ENCODE measurements around the gene TCF7L1.
"Not testable (repeated sequence)": the region's sequence is repeated elsewhere in the genome, so short reads cannot be mapped to it uniquely, and the experiment has no call there.

The TCF7L1 gene, protein sequence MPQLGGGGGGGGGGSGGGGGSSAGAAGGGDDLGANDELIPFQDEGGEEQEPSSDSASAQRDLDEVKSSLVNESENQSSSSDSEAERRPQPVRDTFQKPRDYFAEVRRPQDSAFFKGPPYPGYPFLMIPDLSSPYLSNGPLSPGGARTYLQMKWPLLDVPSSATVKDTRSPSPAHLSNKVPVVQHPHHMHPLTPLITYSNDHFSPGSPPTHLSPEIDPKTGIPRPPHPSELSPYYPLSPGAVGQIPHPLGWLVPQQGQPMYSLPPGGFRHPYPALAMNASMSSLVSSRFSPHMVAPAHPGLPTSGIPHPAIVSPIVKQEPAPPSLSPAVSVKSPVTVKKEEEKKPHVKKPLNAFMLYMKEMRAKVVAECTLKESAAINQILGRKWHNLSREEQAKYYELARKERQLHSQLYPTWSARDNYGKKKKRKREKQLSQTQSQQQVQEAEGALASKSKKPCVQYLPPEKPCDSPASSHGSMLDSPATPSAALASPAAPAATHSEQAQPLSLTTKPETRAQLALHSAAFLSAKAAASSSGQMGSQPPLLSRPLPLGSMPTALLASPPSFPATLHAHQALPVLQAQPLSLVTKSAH

DNA sequence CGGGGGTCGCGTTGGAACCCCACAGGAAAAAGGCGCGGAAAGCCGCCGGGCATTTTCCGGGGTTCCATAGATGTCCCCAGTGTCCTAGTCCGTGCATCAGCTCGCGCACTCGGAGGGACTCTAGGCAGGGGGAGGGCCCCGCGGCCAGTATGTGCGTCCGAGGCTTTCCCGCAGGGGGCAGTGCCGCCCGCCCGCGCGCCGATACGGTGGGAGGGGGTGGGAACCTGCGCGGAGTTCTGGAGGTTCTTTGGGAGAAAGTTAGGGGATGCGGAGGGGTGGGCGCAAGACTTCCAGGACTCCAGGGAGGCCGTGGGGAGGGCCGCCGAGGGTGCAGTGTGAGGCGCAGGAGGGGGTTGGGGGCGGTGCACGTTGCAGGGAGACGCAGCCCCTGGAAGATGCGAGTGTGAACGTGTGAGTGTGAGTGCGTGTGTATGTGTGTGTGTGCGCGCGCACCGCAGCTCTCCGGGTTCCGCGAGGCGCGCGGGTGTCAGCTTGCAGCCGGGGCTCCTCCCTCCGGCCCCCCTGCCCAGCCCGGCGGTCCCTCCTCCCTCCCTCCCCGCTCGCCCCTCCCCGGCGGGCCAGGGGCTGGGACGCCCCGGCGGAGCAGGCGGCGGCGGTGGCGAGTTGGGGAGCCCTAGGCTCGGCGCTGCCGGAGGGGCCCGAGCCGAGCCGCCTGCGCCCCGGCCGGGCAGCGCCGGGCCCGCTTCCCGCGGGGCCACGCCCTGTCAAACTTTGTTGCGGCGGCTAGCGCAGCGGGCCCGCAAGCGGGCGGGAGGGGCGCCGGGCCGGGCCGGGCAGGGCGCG is at the start of gene TCF7L1:
TSS of gene TCF7L1 (plus strand) at position 559 of the 804 bp plus-strand sequence. CDS start 293 bp downstream, outside the sequence.
- in situ Hi-C loops (cut with MboI; ENCODE audit: low sequenced_read_pairs): no loop called here

DNA sequence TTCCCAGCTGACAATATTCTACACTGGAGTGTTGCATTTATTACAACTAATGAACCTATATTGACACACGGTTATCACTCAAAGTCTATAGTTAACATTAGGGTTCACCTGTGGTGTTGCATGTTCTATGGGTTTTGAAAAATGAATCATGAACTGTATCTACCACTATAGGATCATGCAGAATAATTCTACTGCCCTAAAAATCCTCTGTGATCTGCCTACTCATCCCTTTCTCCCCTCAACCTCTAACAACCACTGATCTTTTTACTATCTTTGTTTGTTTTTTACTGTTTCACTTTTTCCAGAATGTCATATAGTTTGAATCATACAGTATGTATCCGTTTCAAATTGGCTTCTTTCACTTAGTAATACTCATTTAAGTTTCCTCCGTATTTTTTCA is 47.6 kb upstream of the TCF7L1 start:
- in situ Hi-C loops (cut with MboI; ENCODE audit: low sequenced_read_pairs): no loop called here

DNA sequence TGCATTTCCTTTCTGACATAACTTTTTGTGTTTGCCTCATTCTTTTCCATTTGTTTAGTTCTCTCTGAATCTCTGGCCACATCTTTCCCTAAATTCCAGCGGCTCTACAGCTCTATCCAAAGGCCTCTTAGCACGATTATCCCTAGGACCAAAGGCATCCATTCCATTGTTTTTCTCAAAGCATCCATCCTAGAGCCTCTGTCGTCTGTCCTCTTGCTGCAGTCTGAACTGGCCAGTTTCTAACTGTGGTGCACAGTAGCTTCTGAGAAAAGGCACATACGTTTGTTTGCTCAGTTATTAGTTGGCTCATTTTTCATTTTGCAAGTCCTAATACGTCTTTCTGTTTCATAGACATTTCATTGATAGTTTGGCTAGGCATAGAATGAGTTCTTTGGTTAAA is 45.7 kb upstream of the TCF7L1 start:
- in situ Hi-C loops (cut with MboI; ENCODE audit: low sequenced_read_pairs): no loop called here

DNA sequence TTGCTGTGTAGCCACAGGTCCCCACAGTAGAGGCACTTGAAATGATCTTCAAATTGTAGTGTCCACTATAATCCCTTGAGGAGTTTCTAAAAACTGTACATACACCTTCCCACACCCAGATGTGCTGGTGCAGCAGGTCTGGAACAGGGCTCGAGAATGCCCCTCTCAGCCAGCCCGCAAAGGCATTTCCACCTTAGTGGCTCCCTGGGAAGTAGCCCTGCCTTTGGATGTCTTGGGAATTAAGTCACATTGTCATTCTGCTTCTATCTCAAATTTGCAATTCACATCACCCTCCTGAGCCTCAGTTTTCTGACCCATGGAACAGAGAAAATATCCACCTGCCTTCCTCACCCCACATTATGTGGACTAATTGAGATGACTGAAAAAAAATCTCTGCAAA is 44.3 kb upstream of the TCF7L1 start:
- in situ Hi-C loops (cut with MboI; ENCODE audit: low sequenced_read_pairs): no loop called here

DNA sequence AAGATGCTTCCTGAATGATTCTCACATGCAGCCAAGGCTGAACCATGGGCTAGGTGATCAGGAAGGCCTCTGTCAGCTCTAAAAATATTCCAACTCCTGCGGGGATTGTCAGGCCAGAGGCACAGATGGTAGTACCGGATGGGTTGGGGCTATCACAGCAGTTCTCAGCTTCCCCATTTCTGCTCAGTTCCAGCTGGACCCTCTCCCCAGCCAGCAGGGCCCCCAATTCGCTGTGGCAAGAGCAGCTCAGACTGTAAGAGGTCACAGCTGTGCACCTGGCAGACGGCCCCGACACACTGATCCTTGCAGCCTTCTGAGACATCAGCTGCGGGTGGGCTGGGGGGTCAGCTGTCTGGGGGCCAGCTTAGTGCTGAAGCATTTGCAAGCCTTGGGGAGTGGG is 43.6 kb upstream of the TCF7L1 start:
- in situ Hi-C loops (cut with MboI; ENCODE audit: low sequenced_read_pairs): no loop called here

DNA sequence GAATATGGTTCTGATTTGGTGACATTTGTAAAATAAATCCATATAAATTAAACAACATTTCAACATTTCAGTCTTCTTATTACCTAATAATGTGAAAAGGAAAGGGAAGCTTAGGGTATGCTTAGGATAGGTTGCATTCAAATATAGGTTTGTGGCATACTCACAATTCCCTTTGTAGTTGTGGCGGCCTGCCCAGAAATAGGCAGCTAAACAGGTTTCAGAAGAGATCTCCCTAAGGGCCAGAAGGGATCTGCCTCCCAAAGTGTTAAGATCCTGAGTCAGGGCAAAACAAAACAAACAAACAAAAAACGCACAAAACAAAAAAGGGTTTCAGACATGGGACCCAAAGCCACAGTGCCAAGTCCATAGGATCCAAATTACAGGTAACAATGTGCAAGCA is 41.4 kb upstream of the TCF7L1 start:
- in situ Hi-C loops (cut with MboI; ENCODE audit: low sequenced_read_pairs): no loop called here

DNA sequence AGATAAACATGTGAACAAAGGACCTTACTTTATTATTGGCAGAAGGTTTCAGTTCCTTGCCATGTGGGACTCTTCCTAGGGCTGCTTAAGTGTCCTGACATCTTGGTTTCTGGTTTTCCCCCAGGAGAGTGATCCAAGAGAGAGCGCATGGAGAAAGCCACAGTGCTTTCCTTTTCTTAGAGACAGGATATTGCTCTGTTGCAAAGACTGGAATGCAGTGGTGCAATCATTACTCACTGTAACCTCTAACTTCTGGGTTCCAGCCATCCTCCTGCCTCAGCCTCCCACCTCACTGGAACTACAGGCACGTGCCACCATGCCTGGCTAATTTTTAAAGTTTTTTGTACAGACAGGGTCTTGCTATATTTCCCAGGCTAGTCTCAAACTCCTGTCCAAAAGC is 38.1 kb upstream of the TCF7L1 start:
- in situ Hi-C loops (cut with MboI; ENCODE audit: low sequenced_read_pairs): no loop called here

DNA sequence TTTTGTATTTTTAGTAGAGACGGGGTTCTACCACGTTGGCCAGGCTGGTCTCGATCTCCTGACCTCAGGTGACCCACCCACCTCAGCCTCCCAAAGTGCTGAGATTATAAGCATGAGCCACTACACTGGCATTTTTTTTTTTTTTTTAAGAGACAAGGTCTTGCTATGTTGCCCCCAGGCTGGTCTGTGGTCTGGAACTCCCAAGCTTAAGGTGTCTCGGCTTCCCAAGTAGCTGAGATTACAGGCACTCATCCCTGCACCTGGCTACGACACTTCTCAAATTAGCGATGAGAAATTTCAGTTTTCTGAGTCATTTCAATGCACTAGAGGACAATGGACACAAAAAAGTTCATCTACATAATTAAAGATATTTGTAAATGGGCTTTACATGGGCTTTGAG is 36.6 kb upstream of the TCF7L1 start:
- in situ Hi-C loops (cut with MboI; ENCODE audit: low sequenced_read_pairs): no loop called here

DNA sequence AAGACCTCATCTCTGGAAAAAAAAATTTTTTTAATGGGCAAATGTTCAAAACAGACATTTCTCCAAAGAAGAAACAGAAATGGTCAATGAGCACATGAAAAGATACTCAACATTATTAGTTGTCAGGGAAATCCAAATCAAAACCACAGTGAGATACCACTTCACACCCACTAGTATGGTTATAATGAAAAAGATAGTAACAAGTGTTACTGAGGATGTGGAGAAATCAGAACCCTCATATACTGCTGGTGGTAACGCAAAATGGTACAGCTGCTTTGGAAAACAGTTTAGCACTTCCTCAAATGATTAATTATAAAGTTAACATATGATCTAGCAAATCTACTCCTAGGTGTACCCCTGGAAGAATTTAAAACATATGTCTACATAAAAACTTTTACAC is 29.0 kb upstream of the TCF7L1 start:
- in situ Hi-C loops (cut with MboI; ENCODE audit: low sequenced_read_pairs): no loop called here

DNA sequence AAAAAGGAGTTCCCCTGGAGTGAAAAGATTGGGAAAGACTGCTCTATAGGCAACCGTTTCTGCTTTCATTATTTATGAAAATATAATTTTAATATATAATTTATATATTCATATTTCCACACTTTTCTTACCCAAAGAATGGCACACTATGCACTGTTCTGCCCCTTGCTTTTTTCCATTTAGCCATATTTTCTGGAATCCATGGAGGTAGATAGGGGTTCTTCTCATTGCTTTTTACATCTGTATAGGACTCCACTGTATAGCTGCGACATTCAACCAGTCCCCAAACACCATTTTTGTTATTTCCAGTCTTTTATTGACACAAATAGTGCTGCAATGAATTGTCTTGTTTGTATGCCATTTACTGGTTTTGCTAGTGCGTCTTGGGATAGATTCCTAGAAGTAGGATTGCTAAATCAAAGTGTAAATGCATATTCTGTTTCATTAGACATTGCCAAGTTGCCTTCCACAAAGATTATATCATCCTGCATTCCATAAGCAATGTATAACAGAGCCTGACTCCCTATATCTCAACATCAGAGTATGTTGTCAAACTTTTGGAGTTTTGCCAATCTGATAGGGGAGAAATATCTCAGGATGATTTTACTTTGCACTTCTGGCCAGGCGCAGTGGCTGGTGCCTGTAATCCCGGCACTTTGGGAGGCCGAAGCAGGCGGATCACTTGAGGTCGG is 26.6 kb upstream of the TCF7L1 start:
- in situ Hi-C loops (cut with MboI; ENCODE audit: low sequenced_read_pairs): no loop called here

DNA sequence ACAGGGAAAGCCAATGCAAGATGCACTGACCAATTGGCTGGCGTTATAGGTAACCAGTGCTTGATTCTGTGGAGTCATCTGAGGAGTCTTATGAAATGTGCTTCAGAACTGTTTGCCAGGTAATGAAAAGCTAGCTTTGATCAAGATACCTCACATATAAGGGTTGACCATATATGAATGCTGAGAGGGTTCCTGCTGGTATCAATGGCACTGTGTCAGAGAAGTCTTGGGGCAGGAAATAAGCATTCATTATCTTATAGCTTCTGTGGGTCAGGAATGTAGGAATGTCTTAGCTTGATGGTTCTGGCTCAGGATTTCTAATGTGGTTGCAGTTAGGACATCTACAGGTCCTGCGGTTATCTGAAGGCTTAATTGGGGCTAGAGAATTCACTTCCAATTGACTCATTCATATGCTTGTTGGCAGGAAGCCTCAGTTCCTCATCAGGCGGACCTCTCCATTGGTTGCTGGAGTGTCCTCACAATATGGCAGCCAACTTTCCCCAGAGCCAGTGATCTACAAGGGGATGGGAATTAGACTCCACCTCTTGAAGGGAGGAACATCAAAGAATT is 22.1 kb upstream of the TCF7L1 start:
- in situ Hi-C loops (cut with MboI; ENCODE audit: low sequenced_read_pairs): no loop called here

DNA sequence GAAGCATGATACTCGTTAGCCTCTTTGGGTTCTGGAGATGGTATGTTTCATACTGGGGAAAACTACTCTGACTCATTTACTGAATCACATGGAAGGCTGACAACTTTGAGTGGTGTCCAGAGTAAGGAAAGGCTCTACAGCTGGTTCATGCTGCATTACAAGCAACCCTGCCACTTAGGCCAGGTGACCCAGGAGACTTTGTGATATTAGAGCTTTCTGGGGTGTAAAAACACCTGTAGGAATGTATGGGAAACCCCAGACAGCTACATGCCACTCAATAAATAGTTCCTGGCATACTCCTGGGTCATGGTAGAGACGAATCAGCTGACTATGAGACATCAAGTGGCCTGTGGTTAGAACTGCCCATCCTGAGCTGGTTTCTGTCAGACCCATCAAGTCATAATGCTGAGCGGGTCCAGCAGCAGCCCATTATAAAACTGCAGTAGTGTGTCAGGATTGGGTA is 21.3 kb upstream of the TCF7L1 start:
- in situ Hi-C loops (cut with MboI; ENCODE audit: low sequenced_read_pairs): no loop called here

DNA sequence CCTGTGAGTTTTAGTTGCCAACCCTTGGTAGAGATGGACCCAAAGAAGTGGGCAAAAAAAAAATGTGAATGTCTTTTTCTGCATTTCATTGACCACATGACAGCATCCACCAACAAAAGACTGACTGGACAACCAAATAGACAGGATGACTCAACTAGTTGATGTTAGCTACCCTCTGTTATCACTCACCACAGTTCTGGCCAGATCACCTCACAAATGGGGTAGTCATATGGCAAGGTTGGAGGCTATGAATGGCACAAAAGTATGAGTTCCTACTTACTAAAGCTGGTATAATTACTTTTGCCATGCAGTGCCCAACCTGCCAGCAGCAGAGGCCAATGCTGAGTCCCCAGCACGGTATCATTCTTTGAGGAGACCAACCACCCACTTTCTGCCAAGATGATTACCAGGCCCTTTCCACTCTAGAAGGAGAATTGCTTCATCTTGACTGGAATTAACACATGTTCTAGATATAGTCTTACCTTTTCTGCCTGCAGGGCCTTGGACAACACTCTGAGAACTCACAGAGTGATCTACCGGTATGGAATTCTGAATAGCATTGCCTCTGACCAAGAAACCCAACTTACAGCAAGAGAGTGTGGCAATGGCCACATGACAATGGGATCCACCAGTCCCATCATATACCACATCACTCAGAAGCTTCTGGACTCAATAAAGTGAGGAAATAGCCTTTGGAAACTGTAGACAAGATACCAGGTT is 20.1 kb upstream of the TCF7L1 start:
- in situ Hi-C loops (cut with MboI; ENCODE audit: low sequenced_read_pairs): no loop called here

DNA sequence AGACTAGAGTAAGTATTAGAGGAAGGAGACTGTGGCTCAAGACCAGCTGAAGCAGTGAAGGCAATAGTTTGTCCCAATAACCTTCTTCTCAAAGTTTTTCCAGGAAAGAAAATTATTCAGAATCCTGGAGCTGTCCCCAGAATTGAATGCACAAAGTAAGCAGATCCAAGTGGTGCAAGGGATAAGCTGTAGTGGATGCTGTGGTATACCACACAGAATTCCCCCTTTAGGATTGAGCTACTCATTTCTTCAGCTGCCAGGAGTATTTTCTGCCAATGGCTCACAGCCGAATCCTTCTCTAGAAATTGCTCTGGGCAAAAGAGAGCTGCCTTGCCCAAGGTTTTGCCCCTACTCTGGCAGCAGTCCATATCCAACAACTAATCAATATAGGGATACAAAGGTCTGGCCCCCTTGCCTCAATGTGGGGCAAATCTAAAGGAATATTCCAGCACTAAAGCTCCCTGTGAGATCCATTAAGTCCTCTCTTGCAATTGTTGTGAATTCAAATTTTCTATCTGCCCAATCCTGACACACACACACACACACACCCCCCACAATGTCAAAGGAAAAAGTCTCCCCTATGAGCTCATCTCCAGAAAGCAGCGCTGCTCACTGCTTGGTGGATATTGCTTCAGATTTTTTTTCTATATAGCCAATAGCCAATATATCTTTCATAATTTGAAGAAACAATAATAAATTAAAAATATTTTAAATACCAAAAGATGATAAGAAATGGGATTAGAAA is 18.4 kb upstream of the TCF7L1 start:
- in situ Hi-C loops (cut with MboI; ENCODE audit: low sequenced_read_pairs): no loop called here

DNA sequence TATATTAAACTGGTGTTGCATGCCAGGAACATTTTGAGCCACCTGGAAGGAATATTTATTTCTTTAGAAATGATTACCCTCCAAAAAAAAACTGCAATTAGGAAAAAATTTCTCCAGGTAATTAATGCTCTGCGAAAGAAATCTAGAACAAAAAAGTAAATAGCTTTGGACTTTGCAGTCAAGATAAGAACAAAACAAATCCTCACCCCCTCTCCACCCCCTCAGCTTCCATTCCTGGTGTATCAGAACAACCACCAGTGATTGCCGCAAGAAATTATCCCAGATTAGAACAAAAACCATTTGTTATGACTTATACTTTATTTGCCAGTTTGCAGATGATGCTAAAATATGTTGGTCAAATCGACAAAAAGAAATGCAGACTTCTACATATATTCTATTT is 17.0 kb upstream of the TCF7L1 start:
- in situ Hi-C loops (cut with MboI; ENCODE audit: low sequenced_read_pairs): no loop called here

DNA sequence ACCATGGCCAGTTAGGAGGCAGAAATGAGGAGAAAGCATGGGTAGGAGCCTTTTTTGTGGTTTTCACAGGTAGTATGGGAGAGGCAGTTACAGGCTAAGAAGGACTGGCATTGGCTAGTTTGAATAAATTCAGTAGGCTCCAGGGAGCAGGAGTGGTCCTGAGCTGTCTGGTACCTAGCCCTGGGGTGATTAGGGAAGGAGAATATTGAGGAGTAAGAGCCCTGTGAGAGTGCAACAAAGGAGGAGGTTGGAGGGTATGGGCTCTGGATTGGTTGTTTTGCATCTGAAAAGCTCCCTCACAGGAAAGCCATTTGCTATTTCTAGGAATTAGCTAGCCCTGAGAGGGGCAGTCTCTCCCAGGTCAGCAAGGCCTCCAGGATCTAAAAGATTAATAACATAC is 13.3 kb upstream of the TCF7L1 start:
- in situ Hi-C loops (cut with MboI; ENCODE audit: low sequenced_read_pairs): no loop called here

DNA sequence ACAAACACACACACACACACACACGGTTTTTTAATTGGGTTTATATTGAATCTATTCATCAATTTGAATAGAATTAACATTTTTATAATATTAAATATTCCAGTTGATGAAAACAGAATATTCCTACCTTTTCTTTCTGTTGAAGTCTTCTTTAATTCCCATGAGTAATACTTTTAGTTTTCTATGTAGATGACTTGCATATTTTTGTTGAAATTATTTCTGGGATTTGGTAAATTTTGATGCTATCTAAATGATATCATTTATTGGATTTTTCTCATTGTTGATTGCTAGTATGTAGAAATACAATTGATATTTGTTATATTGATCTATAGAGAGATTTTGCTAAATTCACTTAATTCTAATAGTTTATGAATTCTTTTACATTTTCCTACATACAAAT is 12.8 kb upstream of the TCF7L1 start:
- in situ Hi-C loops (cut with MboI; ENCODE audit: low sequenced_read_pairs): no loop called here

DNA sequence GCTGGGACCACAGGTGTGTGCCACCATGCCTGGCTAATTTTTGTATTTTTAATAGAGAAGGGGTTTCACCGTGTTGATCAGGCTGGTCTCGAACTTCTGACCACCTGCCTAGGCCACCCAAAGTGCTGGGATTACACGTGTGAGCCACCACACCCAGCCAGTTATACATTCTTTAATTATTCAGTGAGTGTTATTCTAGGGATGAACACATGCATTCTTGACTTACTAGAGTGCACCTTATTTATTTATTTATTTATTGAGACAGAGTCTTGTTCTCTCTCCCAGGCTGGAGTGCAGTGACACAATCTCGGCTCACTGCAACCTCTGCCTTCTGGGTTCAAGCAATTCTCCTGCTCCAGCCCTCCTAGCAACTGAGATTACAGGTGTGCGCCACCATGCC is 6.7 kb upstream of the TCF7L1 start:
- in situ Hi-C loops (cut with MboI; ENCODE audit: low sequenced_read_pairs): not testable (repeated sequence)

DNA sequence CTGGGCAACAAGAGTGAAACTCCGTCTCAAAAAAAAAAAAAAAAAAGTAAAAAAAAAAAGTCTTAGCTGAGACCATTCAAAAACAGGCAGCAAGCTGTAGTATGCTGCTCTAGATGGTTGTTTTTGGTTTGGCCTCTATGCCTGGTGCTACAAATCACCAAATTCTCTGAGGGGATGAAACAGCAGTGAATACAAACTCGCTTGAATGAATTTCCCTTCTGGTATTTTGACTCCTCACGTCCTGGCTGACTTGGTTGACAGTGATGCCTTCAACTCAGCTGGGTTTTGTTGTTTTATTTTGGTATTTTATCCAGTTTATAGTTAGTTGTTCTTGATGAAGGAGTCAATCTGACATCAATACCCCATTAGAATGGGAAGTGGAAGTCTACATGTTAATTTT is 3.3 kb upstream of the TCF7L1 start:
- in situ Hi-C loops (cut with MboI; ENCODE audit: low sequenced_read_pairs): no loop called here

DNA sequence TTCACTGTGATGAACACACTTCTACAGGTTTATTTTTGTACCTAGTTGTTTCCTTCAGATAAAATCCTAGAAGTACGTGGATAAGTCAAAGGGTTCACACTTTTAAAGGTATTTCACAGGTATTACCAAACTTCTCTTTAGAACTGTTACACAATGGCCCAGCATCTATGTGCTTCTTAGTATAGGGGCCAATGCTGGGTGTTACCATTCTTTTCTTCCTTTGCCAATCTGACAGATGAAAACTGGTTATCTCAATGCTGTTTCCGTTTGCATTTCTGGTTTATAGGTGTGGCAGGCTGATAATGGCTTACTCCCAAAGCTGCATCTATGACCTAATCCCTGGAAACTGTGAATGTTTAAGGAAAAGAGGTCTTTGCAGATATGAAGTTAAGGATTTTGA is 2.8 kb upstream of the TCF7L1 start:
- in situ Hi-C loops (cut with MboI; ENCODE audit: low sequenced_read_pairs): no loop called here
